ENCODE results near the gene BICDL1. TPM values are rescaled to one million over a fixed set of nuclear protein-coding genes. Genes with fewer than 3 reads are reported as not detected.

Gene BICDL1
- total RNA-seq, 2 experiments from 2014 or later = 96.2 to 103 TPM

DNA sequence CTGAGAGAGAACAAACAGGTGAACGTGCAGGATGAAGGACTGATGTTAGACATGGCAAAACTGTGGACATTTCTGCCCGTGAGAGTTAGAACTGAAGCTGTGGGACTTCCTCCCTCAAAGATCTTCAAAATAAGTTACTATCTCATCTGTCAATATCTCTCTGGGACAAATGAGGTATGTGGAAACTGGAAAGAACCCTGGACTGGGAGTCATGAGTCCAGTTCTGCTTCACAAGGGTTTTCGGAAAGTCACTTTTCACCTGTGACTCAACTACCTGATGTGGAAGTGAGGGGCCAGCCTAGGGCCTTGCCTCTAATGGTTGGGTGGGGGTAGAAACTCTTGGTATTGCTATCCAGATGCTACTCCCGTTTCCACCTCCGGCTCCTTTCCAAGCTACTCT, 80.2 kb downstream of the BICDL1 start:
- CTCF ChIA-PET = no interaction called here
- POLR2A ChIA-PET = no interaction called here

DNA sequence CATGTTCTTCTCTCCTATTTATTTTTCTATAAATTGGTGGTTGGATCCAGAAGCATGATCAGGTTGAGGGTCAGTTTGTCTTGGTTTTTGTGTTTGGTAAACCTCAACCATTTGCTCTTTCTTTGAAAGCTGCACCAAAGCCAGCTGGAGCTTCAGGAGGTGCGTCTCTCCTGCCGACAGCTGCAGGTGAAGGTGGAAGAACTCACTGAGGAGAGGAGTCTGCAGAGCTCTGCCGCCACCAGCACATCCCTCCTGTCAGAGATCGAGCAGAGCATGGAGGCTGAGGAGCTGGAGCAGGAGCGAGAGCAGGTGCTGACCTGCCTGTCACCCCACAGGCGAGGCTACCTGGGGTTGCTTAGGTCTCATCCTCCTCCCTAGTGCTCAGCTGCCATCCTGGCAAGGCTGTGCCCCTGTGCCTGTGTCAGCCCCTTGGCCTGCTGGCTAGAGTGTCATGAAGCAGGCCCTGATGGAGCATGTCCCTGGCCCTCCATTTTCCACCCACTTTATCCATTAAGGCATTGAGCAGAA, 82.5 kb downstream of the BICDL1 start:
- POLR2A ChIA-PET = no interaction called here
- CTCF ChIA-PET = no interaction called here

DNA sequence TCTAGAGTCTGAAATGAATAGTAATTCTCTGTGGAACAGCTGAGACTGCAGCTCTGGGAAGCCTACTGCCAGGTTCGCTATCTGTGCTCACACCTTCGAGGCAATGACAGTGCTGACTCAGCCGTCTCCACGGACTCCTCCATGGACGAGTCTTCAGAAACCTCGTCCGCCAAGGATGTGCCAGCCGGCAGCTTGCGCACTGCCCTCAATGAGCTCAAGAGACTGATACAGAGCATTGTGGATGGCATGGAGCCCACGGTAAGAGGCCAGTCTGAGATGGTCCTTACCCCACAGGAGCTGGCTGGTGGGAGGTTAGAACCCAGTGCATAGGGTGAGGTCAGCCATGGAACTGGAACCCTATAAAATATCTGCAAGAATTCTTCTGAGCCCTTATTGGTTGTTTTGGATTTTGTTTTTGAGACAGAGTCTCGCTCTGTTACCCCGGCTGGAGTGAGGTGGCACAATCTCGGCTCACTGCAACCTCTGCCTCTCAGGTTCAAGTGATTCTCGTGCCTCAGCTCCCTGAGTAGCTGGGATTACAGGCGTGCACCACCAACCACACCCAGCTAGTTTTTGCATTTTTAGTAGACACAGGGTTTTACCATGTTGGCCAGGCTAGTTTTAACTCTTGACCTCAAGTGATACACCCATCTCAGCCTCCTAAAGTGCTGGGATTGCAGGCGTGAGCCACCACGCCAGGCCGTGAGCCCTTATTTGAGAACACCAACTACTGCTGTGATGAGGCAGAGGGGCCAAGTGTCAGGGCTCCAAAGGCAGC, 83.6 kb downstream of the BICDL1 start:
- ChIA-PET CTCF (interaction anchor here (0.9 to 1.2 kb wide), 2 partner anchors 15 to 32 kb away, joined by 3 to 4 read pairs; no protein-coding TSS in a partner anchor), POLR2A (no interaction called here)

DNA sequence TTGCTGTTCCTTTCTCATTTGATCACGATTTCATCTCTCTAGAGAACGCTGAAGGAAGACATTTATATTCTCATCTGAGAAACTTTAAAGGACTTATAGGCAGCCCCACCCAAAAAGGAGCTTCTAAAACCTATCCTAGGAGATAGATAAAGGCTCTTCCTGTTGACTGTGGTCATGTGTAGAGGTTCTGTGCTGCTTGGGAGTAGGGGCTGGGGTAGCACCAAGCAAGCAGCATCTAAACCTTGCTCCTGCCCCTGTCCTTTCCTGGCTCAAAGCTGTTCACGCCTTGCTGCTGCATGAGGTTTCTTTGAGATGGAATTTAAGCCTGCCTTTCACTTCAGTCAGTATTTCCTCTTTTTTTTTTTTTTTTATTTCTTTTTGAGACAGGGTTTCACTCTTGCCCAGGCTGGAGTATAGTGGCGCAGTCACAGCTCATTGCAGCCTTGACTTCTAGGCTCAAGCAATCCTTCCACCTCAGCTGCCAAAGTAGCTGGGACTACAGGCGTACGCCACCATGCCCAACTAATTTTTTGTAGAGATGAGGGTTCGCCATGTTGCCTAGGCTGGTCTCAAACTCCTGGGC, 86.1 kb downstream of the BICDL1 start:
- POLR2A ChIA-PET = interaction anchor here (0.7 kb wide), 1 partner anchor 8 kb away, joined by 6 read pairs; no protein-coding TSS in a partner anchor
- CTCF ChIA-PET = no interaction called here

DNA sequence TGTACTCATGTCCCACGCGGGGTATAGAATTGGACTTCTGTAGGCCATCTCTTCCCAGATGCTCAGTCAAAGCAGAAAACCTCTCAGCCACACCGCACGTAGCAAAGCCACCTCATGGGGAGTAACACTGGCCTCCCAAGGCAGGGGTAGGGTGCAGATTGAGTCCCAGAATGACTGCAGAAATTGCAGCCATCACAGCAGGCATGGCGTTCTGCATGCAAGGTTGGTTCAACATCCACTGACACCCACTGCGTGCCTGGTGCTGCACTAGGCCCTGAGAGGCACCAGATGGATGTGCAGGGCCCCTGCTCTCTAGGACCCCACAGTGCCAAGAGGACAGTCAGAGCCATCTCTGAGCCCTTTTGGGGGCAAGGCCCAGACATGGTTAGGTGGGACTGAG, 87.6 kb downstream of the BICDL1 start:
- CTCF ChIA-PET = no interaction called here
- POLR2A ChIA-PET = no interaction called here

DNA sequence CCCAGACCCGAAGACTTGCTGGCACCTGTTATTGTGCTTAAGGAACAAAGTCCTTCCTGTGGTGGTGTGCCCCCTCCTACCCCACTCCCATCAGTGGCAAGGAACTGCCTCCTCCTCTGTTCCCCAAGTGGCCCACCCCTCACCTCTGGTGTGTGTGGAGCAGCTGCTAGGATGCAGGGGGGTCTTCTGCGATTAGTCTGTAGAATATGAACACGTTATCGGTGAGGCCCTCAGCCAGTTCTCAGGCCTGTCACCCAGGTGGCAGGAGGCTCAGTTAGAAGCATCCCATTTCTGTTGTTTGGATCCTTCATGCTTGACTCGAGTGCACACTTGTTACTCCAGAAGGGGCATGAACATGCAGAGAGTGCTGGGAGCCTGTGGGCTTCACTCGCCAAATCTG, 88.2 kb downstream of the BICDL1 start:
- ChIA-PET POLR2A (no interaction called here), CTCF (no interaction called here)

DNA sequence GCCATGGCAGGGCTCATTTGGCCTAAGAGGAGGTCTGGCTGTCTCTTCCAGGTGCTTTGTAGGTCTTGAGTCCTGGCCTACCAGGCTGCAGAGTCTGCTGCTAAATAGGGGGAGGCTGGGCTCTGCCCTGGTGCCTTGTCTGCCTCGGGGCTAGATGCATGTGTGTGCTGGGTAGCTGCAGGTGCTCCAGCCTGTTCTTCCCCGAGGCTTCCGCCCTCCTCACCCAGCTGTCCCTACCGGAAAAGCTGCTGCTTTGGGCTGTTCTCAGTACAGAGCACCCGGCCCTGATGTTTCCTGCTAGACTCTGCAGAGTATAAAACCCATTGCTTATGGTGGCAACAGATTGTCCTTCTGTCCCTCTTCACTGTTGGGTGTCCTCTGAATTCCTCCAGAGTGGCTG, 89.8 kb downstream of the BICDL1 start:
- POLR2A ChIA-PET = no interaction called here
- CTCF ChIA-PET = interaction anchor here (1.0 kb wide), 1 partner anchor 8 kb away, joined by 3 read pairs; no protein-coding TSS in a partner anchor

DNA sequence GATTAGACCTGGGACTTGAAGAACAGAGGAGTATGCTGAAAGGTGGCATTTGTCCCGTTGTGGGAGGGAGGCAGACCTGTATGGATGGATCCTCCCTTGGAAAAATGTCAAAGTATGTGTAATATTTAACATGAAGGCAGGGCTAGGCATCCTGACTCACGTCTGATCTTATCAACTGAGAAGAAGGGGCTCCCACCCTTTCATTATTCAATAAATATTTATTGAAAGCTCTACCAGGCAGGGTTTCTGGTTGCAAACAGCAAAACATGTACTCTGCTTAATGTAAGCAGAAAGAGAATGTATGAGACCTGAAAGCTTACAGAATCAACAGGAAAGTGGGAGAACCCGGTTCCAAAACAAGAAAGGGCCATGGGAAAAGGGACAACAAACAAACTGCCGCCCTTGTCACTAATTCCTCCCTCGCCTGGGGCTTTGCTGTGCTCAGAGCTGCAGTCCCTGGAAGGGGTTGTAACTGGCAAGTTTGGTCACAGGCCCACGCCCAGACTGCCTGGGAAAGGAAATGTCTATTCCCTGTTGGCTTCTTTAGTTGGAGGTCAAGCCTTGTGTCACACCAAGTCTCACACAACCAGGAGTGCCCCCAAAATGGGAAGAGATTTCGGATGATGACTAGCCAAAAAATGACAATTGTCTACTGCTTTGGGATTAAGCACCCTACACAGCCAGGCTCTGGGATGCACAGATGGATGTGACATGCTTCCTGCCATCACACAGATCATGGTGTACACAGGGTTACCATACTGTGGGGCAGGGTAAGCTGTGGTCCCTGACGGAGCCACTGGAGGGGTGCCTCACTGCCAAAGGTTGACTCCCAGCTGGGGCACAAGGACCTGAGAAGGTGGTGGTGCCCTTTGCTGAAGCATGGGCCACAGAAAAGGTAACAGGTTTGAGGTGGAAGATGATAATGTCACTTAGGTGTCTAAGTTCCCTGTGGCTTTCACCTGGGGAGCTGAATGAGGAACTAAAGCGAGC, 90.7 kb downstream of the BICDL1 start:
- ChIA-PET POLR2A (interaction anchor here (0.6 kb wide), 1 partner anchor 34 kb away, joined by 4 read pairs; no protein-coding TSS in a partner anchor), CTCF (no interaction called here)

DNA sequence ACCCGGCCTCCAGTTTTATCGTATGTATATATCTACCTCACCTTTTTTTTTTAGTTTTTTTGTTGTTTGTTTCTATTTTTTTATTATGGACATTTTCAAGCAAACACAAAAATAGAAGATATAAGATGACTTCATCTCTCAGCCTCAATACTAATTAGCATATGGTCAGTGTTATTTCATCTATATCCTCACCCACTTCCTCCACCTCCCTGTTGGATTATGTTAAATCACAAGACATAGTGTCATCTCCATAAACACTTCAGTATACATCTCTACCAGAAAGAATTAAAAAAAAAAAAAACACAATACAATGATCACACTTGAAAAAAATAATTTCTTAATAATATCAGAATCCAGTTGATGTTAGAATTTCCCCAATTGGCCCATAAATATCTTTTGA, 92.6 kb downstream of the BICDL1 start:
- ChIA-PET CTCF (no interaction called here), POLR2A (no interaction called here)

DNA sequence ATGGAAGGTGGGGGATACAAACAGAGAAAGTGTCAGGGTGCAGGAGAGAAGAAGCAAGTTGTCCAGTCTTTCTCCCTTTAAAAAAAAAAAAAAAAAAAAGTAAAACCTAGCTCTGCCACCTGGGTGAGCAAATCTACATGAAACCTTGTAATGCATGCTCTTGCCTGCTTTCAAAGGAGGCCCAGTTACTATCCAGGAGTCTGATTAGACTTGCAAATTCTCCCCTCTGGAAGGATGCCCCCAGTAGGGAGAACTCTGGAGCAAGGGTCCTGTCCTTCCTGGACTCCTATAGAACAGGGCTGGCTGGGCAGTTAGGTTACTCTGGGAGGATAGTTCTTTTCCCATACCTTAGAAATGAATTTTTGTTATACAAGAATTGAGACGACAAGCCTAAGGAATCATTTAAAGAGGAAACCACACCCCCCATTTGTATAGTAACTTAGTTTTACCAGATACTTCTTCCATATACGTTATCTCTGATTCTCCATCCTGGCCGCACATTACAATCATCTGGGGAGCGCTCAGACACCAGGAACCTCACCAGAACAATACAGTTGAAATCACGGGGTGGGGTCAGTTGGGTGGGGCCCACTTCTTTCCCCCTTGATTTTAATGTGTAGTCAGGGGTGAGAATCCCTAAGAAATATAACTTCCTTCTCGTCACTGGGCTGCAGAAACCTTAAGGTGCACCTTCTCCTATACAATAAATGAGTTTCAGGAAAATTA, 97.0 kb downstream of the BICDL1 start:
- ChIA-PET CTCF (interaction anchor here (0.7 to 1.9 kb wide), 5 partner anchors 7 to 1262 kb away, joined by 3 to 15 read pairs (median 6); partner anchors contain the start of gene BICDL1), POLR2A (interaction anchor here (0.6 to 1.5 kb wide), 4 partner anchors 18 to 96 kb away, joined by 3 to 14 read pairs (median 8); partner anchors contain the start of gene RAB35)

DNA sequence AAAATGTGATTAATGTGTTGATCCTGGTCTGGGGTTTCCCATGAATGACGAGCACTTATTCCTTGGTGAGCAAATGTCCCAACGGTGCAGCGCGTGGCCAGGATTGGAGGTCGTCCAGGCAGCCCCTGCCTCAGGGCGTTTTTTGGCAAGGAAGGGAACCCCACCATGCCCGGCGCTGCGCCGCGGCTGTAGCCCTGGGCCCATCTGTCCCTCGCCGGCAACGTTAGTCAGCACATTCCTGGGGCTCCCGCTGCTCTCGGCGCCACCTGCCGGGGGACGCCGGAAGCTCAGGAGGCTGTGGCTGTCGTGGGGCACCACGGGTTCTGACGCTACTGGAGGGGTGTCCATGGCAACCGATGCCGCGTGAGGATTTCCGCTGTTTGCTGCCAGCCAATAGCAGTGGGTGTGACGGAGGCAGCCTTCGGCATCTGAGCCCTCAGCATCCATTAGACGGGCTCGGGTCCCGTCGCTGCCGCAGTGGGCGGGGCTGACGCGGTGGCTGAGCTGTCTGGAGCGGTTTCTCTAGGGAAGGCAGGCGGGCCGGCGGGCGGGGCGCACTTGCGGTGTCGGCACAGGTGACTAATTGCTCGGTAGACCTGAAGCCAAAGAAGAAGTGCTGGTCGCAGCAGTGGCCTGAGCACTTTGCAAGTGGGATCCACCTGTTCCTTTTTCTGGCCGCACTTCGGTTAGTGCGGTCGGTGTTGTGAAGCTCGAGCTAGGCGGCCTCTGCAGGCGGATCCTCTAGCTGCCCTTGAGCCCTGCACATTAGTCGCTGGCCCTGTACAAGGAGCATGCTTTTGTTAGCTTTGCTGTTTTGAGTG, 98.0 kb downstream of the BICDL1 start:
- ChIA-PET CTCF (interaction anchor here (0.6 to 1.9 kb wide), 19 partner anchors 8 to 148 kb away, joined by 3 to 15 read pairs (median 3); partner anchors contain the start of genes BICDL1 and RAB35), POLR2A (interaction anchor here (0.6 to 1.5 kb wide), 6 partner anchors 24 to 114 kb away, joined by 3 to 14 read pairs (median 4); partner anchors contain the start of genes RAB35 and RPLP0)

DNA sequence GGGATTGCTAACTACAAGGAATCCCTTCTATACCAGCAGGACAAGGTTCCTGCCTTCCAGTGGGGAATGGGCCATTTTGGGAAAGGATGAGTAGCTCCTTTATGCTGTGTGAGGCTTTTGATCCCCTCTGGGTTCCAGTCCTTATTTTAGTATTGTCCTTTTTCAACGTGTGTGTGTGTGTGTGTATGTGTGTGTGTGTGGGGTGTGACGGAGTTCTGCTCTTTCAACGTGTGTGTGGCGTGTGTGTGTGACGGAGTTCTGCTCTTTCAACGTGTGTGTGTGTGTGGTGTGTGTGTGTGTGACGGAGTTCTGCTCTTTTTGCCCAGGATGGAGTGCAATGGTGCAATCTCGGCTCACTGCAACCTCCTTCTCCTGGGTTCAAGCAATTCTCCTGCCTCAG, 100.1 kb downstream of the BICDL1 start:
- ChIA-PET CTCF (no interaction called here), POLR2A (no interaction called here)

DNA sequence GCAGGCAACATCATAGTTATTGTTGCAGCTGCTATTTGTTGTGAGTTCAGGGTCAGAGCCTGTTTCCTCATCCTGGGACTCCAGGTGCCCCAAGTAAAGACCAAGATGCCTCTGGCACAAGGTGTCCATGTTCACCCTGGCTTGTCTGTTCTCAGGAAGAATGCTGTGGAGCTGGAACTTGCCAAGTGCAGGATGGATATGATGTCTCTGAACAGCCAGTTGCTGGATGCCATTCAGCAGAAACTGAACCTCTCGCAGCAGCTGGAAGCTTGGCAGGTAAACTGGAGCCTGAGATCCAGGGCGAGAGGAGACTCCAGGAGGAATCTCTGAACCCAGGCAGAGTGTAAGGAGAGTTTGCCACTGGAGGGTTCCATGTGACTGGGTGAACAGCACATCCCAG, 100.8 kb downstream of the BICDL1 start:
- ChIA-PET CTCF (no interaction called here), POLR2A (no interaction called here)

DNA sequence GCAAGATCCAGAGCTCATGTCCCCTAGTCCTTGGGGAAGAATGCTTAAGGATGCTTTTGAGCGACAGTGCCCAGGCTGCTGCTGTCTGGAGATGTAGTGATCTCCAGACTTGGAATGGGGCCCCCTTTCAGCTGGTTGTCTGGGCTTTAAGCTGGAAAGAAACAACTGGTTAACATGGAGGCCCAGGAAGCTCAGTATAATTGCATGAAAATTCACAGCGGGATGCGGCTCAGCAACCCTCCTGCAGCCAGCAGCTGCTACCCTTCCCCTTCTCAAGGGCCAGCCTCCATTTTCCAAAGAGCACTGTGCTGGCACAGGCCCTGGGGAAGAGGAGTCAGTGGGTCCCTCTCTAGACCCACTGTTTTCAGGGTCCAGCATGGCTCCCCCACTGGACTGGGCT, 101.2 kb downstream of the BICDL1 start:
- POLR2A ChIA-PET = interaction anchor here (0.6 to 1.0 kb wide), 2 partner anchors 27 to 96 kb away, joined by 3 read pairs; no protein-coding TSS in a partner anchor
- CTCF ChIA-PET = no interaction called here

DNA sequence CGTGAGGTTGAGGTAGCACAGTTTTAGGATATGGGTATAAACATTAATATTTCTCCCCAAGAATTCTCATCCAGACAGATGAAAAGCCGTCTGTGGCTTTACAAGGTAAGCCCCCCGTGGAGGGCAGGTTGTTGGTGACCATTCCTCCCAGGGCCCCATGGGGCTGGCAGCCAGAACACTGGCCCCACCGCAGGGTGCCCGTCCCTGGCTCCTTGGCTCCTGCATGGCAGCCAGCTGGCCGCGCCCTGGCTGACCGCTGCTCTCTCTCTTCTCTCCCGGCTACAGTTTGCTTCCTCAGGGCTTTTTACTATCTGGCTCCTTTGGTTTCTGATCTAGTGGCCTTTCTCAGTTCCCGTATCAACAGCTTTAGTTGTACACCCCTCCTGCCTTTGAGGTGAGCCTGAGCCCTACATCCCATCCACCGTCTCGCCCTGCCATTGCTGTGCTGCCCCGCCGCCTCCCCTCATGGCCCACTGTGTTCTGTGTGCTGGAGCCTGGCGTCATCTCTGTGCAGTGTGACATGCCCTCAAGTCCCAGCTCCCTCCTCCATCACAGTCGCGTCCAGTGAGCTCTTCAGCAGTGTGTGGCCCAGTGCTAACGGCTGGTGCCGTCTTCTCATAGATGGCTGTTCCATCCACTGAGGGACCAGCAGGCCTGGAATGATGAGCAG, 101.7 kb downstream of the BICDL1 start:
- CTCF ChIA-PET = no interaction called here
- POLR2A ChIA-PET = interaction anchor here (0.6 to 1.0 kb wide), 2 partner anchors 26 to 96 kb away, joined by 3 read pairs; no protein-coding TSS in a partner anchor

DNA sequence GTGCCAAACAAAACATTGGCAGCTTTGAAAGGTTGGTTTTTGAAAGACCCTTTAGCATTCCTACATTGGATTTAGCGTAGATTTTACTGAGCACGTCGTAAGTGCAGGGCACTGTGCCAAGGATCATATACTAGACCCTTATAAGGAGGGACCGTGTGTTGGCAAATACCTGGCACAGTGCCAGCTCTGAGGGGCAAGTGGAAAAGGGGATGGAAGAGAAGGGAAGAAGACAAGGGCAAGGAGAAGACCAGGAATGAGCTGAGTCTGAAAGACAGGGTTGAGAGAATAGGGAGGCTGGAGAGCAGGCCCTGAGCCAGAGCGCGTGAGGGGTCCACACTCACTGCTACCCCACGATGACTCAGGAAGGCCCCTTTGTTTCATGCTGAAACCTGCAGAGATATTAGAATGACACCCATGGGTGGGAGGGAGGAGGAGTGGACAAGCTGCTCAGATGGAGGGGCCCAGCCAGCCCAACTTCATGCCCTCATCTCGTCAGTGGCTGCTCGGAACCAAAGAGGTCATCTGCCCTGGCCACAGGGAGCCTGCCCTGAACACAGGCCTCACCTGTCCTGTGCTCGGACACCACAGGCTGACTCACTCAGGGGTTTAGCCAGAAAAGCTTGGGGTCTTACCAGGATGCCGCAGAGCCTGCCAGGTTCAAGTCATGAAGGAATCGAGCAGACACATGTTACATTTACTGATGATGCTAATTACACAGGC, 102.5 kb downstream of the BICDL1 start:
- CTCF ChIA-PET = no interaction called here
- POLR2A ChIA-PET = no interaction called here
